Fibroblast of skin of right quadriceps (primary cell): ENCODE results near the gene MFNG.
"Not testable (repeated sequence)": the region's sequence is repeated elsewhere in the genome, so short reads cannot be mapped to it uniquely, and the experiment has no call there.

Source experiments
- DNase-seq: peaks from one replicate; pipeline ENCODE4 v3.0.0-alpha.2; 2013

Gene MFNG

GRCh38 chr22:37486224-37486845, at the start of gene MFNG:
TSS of gene MFNG (minus strand) at chr22:37486384. CDS start at chr22:37486177, 207 bp downstream.
- DNase-seq: no peak

DNA sequence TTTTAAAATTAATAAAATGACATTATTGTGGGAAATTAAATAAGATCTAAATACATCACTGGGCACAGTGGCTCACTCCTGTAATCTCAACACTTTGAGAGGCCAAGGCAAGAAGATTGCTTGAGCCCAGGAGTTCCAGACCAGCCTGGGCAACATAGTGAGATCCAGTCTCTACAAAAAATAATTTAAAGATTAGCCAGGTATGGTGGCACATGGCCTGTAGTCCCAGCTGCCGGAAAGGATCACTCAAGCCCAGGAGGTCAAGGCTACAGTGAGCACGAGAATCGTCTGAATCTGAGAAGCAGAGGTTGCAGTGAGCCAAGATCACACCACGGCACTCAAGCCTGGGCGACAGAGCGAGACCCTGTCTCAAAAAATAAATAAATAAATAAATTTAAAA, 49.0 kb upstream of the MFNG start:
- no peak for DNase-seq

DNA sequence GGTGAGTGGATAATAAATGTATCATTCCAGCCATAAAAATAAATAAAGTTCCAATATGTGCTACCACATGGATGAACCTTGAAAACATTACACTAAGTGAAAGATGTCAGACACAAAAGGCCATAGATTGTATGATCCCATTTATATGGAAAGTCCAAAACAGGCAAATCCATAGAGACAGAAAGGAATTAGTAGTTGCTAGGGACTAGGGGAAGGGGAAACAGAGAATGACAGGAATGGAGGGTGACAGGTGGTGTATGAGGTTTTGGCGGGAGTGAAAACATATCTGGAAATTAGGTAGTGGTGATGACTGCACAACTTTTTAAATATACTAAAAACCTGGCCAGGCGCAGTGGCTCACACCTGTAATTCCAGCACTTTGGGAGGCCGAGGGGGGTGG, 48.3 kb upstream of the MFNG start:
- no peak for DNase-seq

DNA sequence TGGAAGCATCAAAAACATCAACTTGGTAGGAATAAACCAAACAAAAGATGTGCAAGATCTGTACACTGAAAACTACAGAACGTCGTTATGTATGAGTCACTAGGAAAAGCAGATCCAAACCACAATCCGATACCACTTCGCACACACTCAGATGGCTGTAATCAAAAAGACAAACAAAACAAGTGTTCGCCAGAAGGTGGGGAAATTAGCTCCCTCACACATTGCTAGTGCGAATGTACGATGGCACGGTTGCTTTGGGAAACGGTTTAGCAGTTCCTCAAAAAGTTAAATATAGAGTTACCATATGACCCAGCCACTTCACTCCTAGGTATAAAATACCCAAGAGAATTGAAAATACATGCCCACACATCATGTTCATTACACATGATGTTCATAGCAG, 47.8 kb upstream of the MFNG start:
- DNase-seq: peak; percentile 81

DNA sequence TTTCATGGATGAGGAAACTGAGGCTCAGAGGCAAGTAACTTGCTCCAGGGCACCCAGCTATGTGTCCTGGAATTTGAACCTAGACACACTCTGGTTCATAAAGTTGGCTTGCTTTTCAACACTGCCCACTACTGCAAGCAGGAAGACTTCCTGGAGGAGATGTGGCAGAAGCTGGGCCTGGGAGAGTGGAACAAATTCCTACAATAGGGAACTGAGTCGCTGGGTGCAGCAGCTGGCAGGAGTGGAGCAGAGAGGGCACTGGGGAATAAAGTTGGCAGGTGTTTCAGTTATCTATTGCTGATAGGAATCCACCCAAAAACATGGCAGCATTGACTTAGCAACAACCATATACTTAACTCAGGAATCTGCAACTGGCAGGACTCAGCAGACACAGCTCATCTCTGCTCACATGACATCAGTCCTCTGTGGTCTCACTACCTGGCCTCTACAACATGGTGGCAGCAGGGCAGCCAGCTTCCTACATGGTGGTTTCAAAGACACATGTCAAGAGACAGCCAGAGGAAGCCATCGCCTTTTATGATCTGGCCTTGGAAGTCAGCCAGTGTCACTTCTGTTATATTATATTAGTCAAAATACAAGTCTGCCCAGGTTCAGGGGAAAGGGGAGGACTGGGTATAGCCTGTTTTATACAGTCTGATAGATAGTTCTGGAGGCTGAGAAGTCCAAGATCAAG, 43.6 kb upstream of the MFNG start:
- no peak for DNase-seq

DNA sequence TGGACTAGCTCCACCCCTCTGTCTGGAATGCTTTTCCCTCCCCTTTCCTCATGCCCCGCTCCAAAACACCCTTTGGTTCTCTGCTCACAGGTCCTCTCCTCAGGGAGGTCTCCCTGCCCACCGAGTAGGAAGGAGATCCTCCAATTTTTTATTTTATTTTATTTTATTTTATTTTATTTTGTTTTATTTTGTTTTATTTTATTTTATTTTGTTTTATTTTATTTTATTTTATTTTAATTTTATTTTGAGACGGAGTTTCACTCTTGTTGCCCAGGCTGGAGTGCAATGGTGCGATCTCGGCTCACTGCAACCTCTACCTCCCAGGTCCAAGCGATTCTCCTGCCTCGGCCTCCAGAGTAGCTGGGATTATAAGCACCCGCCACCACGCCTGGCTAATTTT, 41.8 kb upstream of the MFNG start:
- DNase-seq: not testable (repeated sequence)

GRCh38 chr22:37527081-37527752, 41.0 kb upstream of the MFNG start:
- DNase-seq: not testable (repeated sequence)

DNA sequence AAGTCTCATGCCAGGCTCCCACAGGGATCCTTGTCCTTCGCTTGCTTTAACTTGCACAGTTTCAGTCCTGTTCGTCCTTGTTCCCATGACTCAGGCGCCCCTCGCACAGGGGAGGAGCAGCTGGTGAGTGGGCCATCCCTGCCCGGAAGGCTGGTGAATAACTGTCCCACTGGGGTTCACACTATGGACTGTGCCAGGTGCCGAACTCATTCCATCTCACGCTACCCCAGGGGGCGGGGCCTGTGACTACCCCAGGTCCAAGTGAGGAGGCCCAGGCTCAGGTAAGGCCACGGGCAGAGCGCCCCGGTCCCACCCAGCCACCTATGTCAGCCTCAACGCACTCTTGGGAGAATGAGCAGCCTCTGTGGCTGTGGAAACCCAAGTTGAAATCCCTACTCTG, 40.2 kb upstream of the MFNG start:
- DNase-seq: peak; percentile 72

DNA sequence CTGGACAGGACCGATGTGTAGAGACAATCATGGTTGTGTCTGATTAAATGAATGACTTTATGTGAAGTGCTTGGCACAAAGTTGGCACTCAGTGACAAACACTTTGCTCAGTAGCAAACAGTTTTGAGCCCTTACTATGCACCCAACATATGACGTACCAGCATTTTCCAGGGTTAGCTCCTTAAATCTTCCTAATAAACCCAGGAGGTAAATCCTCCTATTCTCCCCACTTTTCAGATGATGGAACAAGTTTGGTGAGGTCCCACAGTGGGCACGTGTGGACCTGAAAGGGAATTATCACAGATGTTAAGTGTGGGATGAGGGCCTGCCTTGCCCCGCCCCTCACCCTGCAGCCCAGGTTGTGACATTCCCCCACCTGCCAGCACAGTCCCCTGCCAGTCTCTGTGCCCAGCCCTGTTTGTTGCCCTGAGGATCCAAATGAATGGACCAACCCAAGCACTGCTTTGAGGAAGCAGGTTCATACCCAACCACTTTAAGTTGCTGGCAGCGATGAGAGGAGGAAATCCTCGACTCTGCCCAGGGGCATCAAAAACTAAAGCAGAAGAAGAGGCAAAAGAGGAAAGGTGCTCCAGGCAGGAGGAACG, 39.7 kb upstream of the MFNG start:
- DNase-seq: no peak

DNA sequence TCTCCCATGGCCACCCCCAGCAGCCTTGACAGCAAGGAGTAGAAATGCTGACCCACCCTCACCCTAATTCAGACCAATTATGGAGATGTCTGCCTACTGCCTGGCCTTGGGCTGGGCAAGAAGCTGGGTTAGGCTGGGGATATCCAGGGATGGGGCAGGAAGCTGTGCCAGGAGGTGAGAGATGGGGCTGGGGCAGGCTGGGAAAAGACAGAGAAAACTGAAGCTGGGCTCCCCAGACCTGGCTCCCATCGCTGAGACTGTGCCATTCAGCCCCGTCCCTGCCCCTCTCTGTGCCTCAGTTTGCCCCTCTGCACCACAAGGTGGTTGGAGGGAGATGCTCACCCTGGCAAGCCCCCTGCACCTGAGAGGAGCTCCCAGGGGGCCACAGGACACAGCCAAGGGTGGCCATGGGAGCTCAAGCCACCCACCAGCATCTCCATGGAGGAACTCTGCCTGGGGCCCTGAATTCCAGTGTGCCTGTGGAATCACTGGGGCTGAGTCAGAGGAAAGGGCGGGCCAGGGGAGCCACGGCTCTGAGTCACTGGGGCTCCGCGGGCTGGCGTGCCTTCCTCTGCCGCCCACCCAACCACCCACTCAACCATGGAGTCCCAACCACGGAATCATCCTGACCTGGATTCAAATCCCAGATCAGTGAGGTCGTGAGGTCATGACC, 39.0 kb upstream of the MFNG start:
- peak; percentile 87 for DNase-seq

- no peak for DNase-seq
These were observed 36.3 kb upstream of the MFNG start for GRCh38 chr22:37522482-37522881.

DNA sequence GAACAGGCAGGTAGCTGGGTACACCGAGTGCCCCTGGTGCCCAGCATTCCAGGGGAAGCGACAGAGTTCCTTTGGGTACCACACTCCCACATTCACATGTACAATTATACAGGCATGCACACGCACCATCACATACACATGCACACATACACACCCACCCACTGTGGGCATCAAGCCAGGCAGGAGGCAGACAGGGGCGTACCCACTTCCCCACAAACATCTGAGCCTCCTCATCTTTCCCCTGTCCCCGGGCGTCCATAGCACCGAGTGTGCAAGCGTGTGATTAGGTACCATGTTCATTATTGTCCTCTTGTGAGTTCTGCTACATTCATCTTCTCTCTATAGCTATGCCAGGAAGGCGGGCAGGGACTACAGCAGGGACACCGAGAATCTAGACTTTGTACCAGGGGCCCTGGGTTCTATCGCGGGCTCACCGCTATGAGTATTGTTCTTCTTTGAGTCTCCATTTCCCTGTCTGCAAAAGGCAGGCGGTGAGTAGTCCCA, 35.1 kb upstream of the MFNG start:
- no peak for DNase-seq

DNA sequence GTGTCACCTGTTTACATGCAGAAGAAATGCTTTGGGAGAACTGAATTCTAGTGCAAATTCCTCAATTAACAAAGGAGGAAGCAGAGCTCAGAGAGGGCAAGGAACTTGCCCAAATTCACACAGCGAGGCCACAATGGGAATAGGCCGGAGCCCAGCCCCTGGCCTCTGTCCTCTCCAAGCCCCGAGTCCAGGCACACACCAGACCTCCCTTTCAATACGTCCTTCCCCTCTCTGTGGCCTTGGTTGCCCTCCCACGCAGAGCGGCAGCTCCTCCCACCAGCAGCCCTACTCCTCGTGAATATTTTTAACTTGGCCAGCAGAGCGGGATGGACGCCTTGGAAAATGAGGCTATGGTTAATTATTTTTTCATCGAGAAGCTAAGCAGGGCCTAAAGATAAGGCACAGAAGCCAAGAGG, 34.6 kb upstream of the MFNG start:
- no peak for DNase-seq

DNA sequence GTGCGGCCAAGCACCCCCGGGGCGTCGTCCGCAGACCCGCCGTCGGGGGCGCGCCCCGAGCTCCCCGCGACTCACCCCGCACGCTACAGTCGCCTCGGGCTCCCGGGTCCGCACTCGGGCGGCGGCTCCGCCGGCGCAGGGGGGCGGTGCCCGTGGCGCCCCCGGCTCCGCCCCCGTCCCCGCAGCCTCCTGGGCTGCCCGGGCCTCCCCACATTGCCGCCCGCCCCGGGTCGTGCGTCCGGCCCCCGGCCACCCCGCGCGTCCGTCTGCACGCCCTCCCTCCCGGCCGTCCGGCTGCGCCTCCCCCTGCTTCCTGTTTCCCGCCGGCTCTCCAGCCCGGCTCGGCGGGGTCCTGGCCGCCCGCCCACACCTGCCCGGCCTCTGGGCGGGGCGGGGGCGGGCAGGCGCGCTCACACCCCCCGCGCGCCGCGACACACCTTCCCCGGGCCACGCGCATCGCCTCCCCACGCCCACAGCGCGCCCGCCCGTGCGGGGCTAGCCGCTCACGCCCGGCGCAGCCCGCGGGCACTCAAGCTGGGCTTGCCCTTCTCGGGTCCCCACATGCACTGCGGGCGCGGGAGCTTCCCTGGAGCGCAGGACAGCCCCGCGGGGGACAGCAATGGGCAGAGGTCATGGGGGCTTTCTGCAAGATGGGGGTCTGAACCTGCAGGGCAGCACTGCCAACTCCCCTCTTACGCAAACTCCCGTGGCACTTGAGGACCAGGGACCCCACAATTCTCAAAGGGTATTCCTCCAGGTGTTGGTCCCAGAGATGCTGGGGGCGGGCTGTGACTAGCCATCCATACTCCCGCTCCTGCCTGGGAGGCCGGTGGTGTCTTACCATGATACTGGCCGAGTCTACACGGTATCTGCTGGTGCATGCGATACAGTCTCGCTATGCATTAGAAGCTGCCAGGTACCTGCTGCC, 33.3 kb upstream of the MFNG start, which contains the start of gene CARD10:
Gene CARD10 (minus strand): TSS at position 148 of the 928 bp plus-strand sequence. CDS start 215 bp downstream, outside the sequence.
- DNase-seq: no peak

- no peak for DNase-seq
These were observed 32.5 kb upstream of the MFNG start for GRCh38 chr22:37518509-37519267.

DNA sequence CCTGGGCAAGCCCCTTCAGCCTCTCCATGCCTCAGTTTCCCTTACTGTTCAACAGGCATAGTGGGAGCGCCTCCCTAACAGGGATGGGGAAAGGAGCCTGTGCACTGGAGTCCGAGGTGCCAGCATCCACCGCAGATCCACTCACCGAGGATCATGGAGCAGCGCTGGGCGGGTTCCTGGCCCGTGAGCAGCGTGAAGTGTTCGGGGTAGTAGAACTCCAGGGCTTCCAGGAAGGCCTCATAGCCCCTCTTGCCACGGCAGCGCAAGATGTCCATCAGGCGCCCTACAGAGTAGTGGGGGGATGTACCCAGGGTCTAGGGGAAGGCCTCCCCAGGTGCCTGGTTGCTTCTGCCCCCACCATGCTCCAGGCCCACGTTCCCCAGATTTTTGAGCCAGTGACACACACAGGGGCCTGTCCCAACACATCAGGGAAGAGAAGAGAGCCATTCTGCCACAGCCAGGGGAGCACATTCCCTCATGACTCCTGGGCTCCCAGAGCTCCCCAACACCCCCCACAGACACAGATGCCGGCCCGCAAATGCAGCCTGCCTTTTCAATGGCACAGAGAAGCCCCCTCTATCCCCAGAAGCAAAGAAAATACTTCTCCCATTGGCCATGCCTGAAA, 31.8 kb upstream of the MFNG start:
- DNase-seq: no peak

DNA sequence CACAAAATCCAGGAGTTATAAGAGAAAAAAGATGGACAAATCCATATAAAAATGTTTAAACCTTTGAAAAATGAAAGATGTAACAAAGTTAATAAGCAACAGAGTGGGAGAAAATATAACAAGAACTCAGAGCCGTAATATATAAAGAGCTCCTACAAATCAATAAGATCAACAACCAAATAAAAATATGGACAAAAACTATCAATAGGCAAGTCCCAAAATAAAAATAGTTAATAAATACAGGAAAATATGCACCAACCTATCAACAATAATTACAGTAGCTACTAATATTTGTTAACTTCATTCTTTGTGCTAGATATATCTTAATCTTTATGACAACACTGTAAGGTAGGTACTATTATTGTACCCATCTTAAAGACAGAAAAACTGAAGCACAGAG, 30.3 kb upstream of the MFNG start:
- DNase-seq: no peak

DNA sequence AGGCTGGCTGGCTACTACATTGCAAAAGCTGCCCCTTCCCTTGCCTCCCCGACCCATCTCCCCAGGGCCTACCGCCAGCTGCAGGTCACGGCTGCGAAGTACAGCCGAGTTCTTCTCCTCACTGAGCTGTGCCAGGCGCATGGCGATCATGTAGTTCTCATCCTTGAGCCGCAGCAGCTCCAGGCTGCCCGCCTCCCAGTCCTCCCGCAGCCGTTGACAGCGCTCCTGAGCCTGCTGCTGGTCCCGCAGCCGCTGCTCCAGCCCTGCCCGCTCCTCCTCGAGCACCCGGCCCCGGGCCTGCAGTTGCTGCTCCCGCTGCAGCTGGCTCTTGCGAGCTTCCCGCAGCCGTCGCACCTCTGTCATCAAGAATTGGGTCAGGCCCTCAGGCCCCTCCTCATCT, 29.7 kb upstream of the MFNG start:
- DNase-seq: no peak

GRCh38 chr22:37514526-37515051, 28.4 kb upstream of the MFNG start:
- DNase-seq: no peak
